ENCODE data around the gene ERLIN1.

The ERLIN1 gene

GRCh38 chr10:100184426-100184825 lies 1.4 kb downstream of the ERLIN1 start:
- no peak for TF ChIP-seq CTCF (IDR thresholded peaks at IDR 0.05; ENCODE audit: low read depth, low read length)
- DNase-seq (ENCODE audit: extremely low read depth, low read depth) = no peak

- TF ChIP-seq CTCF (IDR thresholded peaks at IDR 0.05; ENCODE audit: low read depth, low read length) = no peak
- no peak for DNase-seq (ENCODE audit: extremely low read depth, low read depth)
Measured at GRCh38 chr10:100183481-100183880, 2.3 kb downstream of the ERLIN1 start.

DNA sequence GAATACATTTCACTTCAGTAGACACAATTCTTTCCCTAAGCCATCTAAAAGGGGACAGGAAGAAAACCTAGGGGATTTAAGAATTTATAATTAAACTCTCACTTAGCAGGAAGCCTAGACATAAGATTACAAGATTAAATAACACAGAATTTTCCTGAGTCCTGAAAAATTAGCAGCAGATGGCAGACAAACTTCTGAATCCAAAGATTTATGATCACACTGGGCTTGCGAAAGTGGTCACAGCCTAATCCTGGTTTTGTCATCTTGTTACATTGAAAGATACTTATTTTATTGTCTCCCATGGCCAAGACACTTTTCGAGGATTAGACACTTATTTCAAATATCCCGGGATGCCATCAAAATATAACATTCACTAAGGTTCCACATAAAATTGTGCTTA lies 2.9 kb downstream of the ERLIN1 start:
- no peak for TF ChIP-seq CTCF (IDR thresholded peaks at IDR 0.05; ENCODE audit: low read depth, low read length)
- DNase-seq (ENCODE audit: extremely low read depth, low read depth) = no peak

DNA sequence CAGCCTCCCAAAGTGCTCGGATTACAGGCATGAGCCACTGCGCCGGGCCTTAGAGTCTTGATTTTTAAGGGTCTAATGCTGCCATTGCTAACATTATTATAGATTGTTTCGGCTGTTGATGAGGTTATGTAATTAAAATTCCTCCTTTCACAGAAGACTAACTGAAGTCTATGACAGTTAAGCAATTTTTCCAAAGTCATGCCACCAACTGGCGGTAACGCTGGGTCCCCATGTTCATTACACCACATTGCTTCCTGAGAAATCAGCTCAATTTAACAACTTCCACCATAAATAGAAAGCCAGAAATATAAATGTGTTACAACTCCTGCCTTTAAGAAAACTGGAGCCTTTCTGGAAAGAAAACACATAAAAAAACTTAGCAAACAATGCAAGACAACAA lies 3.5 kb downstream of the ERLIN1 start:
- TF ChIP-seq CTCF (IDR thresholded peaks at IDR 0.05; ENCODE audit: low read depth, low read length) = no peak
- no peak for DNase-seq (ENCODE audit: extremely low read depth, low read depth)

- TF ChIP-seq CTCF (IDR thresholded peaks at IDR 0.05; ENCODE audit: low read depth, low read length) = no peak
- no peak for DNase-seq (ENCODE audit: extremely low read depth, low read depth)
Measured at GRCh38 chr10:100175875-100176274, 10.0 kb downstream of the ERLIN1 start.

DNA sequence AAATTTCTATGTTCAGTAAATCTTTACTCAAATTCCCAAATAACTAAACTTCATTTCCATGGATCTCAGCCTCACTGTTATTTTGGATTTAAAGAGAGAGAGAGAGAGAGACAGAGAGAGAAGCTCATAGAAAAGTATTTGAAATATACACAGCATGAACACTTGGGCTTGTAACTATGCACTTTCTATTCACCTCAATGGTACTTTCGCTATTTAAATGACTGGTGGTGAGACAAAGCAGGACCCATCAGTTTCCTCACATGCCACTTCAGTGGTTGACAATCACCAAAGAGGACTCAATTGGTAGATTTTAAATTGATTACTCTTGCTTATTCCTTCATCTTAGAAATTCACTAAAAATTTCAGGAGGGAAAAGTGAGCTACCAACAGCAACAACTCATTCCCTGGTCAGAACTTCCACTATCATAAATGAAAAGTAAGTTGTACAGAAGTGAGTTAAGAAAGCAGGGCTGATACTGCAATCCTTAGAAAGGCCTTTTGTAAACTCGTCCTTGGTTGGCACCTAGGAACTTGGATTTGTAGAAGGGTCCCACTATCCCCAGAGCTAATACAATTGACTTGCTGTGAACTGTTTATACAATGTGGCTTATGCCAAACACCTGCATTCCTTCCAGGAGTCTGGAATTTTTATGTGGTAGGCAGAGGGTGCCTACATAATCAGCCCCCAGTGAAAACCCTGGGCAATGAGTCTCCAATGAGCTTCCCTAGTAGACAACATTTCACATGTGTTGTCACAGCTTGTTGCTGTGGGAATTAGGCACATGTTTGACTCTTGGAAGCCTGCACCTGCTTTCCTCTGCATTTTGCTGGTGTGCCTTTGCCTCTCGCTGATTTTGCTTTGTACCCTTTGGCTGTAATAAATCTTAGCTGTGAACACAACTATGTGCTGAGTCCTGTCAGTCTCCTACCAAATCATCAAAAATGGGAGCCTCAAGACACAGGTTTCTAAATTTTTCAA lies 10.8 kb downstream of the ERLIN1 start:
- TF ChIP-seq CTCF (IDR thresholded peaks at IDR 0.05; ENCODE audit: low read depth, low read length) = no peak
- no peak for DNase-seq (ENCODE audit: extremely low read depth, low read depth)

GRCh38 chr10:100173035-100173434 lies 12.8 kb downstream of the ERLIN1 start:
- DNase-seq (ENCODE audit: extremely low read depth, low read depth) = no peak
- TF ChIP-seq CTCF (IDR thresholded peaks at IDR 0.05; ENCODE audit: low read depth, low read length) = no peak

Measured in AG09319 (cell line).